K562 (cell line): ENCODE results near the gene CCDC158. TPM values are rescaled to one million over a fixed set of nuclear protein-coding genes. Genes with fewer than 3 reads are reported as not detected.

ENCODE experiments used
- ATAC-seq: fragments of 200-7000 bp; cut with Tn5 transposase; 3 replicates; pipeline ENCODE4 v1.9.1; 2020; ENCODE audit warnings: moderate library complexity
- BruUV-seq: library from RNA; stranded (reverse); fragments of 400-500 nt; replicated peaks from 2 replicates; lab custom pipeline; 2021; lab: Mats Ljungman, UMichigan
- CTCF ChIA-PET: fragments of 300-600 bp; formaldehyde crosslinking; extraction: SDS; loops from one replicate; lab custom pipeline; 2021; ENCODE audit warnings: low intra/inter-chr PET ratio; lab: Yijun Ruan, JAX
- POLR2A ChIA-PET: fragments of 300-600, 350-650 bp; sonication (Branson Sonifier 250); formaldehyde crosslinking; extraction: SDS; loops from one replicate; lab custom pipeline; 2021; ENCODE audit warnings: antibody characterized with exemption, inconsistent platforms; lab: Yijun Ruan, JAX
- DNase-seq, 4 experiments: peaks; one replicate each; pipeline versions ENCODE4 v3.0.0 to v3.0.0-alpha.2; 2011 to 2018; ENCODE audit warnings: low spot score in 3 of 4, mixed read lengths in 3 of 4; ENCODE audit errors: extremely low read depth in 1 of 4
- FAIRE-seq: peaks from 2 replicates; lab custom pipeline; 2011; peaks lifted over from hg19 to GRCh38; lab: Jason Lieb, UNC
- H2AFZ ChIP-seq: 2 replicates; pipeline ENCODE4 v1.6.0; 2011; ENCODE audit warnings: low read depth, low read length, control low read depth, inconsistent platforms
- H3K27ac ChIP-seq: fragments of 200-600 bp; 3 replicates; pipeline ENCODE4 v1.8.0; 2011; ENCODE audit warnings: low read depth, mild to moderate bottlenecking, control low read depth, inconsistent platforms, low read length, moderate library complexity, mixed read lengths; ENCODE audit errors: extremely low read depth
- H3K27me3 ChIP-seq, 2 experiments: fragments of 300-600 bp in 1 of 2; 2 replicates in 1 of 2; 3 replicates in 1 of 2; pipeline versions ENCODE4 v1.6.0 to v1.8.0; 2011; ENCODE audit warnings: inconsistent platforms in 2 of 2, low read length in 2 of 2, mild to moderate bottlenecking in 1 of 2, mixed read lengths in 1 of 2, moderate library complexity in 1 of 2; ENCODE audit not compliant: control insufficient read depth in 2 of 2, insufficient read depth in 2 of 2
- H3K36me3 ChIP-seq: fragments of 300-600 bp; 3 replicates; pipeline ENCODE4 v1.8.0; 2011; ENCODE audit warnings: mild to moderate bottlenecking, low read length, inconsistent platforms; ENCODE audit not compliant: control insufficient read depth, insufficient read depth
- H3K4me1 ChIP-seq, 2 experiments: fragments of 200-600 bp in 1 of 2; replicated peaks in 1 of 2; 2 replicates in 1 of 2; 3 replicates in 1 of 2; pipeline versions ENCODE4 v1.5.1 to v1.8.0; 2011; ENCODE audit warnings: inconsistent platforms in 2 of 2, low read length in 2 of 2, mild to moderate bottlenecking in 1 of 2, mixed read lengths in 1 of 2, moderate library complexity in 1 of 2; ENCODE audit not compliant: control insufficient read depth in 2 of 2, insufficient read depth in 2 of 2
- H3K4me2 ChIP-seq: 2 replicates; pipeline ENCODE4 v1.6.1; 2011; ENCODE audit warnings: low read length, control low read depth, inconsistent platforms, mixed read lengths; ENCODE audit not compliant: insufficient read depth
- H3K4me3 ChIP-seq: fragments of 200-600 bp; sonication (generic), shearing (Covaris generic); 2 replicates; pipeline ENCODE4 v1.5.1; 2016; ENCODE audit warnings: control low read depth, inconsistent platforms
- H3K79me2 ChIP-seq: fragments of 200-600 bp; 3 replicates; pipeline ENCODE4 v1.8.0; 2011; ENCODE audit warnings: low read length, inconsistent platforms; ENCODE audit not compliant: control insufficient read depth, insufficient read depth
- H3K9ac ChIP-seq, 2 experiments: 2 replicates each; pipeline versions ENCODE4 v1.6.0 to v1.6.1; 2011; ENCODE audit warnings: low read depth in 2 of 2, low read length in 2 of 2, control low read depth in 1 of 2, inconsistent platforms in 1 of 2, mild to moderate bottlenecking in 1 of 2, mixed read lengths in 1 of 2; ENCODE audit not compliant: insufficient read depth in 1 of 2
- H3K9me1 ChIP-seq: one replicate; pipeline ENCODE4 v1.6.0; 2011; ENCODE audit warnings: inconsistent platforms, mild to moderate bottlenecking, low read length, moderate library complexity; ENCODE audit not compliant: control insufficient read depth, insufficient read depth
- H3K9me3 ChIP-seq: replicated peaks from 2 replicates; pipeline ENCODE4 v1.5.1; 2011; ENCODE audit warnings: low read depth, low read length, inconsistent platforms; ENCODE audit not compliant: control insufficient read depth, insufficient read depth
- H4K20me1 ChIP-seq: replicated peaks from 2 replicates; pipeline ENCODE4 v1.6.1; 2011; ENCODE audit warnings: low read length, inconsistent platforms, mixed read lengths; ENCODE audit not compliant: control insufficient read depth, insufficient read depth
- CEBPB ChIP-seq: fragments of 450-650 bp; IDR thresholded peaks from 2 replicates; pipeline ENCODE4 v1.6.1; 2016; ENCODE audit warnings: missing genetic modification characterization, missing compliant biosample characterization
- CEBPG ChIP-seq, 3 experiments: fragments of 200-800 bp in 1 of 3; sonication (Bioruptor generic) in 1 of 3; sonication (generic) in 1 of 3; formaldehyde crosslinking in 1 of 3; IDR thresholded peaks in 2 of 3; conservative IDR thresholded peaks in 1 of 3; 2 replicates each; pipeline versions ENCODE4 v1.6.1 to v1.8.0; 2016 to 2022; ENCODE audit warnings: missing compliant biosample characterization in 2 of 3, missing genetic modification characterization in 2 of 3, mild to moderate bottlenecking in 1 of 3, missing genetic modification reagents in 1 of 3
- CTCF ChIP-seq, 3 experiments: IDR thresholded peaks in 2 of 3; conservative IDR thresholded peaks in 1 of 3; 2 replicates each; pipeline ENCODE4 v1.5.1; 2011 to 2012; ENCODE audit warnings: low read length in 3 of 3, mild to moderate bottlenecking in 3 of 3, control low read depth in 2 of 3, improper control_type of control experiment in 1 of 3, inconsistent platforms in 1 of 3, low read depth in 1 of 3, mixed read lengths in 1 of 3, moderate library complexity in 1 of 3; ENCODE audit not compliant: insufficient read depth in 2 of 3
- EHMT2 ChIP-seq: fragments of 450-650 bp; IDR thresholded peaks from 2 replicates; pipeline ENCODE4 v1.6.1; 2018; ENCODE audit warnings: antibody characterized with exemption
- WGBS: fragments of 100-300 bp; shearing (Covaris generic); methylation state at CpG from one replicate; pipeline ENCODE4 v1.1.6; 2016; ENCODE audit warnings: low coverage, mixed read lengths; ENCODE audit not compliant: insufficient coverage; ENCODE audit errors: missing lambda C conversion rate; 5-methylcytosine and 5-hydroxymethylcytosine counted together
- in situ Hi-C: fragments of 300-500 bp; cut with MboI; formaldehyde crosslinking; loops from 4 replicates; pipeline ENCODE4 v1.15.0; 2018; ENCODE audit warnings: inconsistent platforms, mixed read lengths
- intact Hi-C: fragments of 100-400 bp; cut with micrococcal nuclease; formaldehyde crosslinking; loops from 2 replicates; pipeline ENCODE4 v1.14.2; 2022
- polyA plus RNA-seq, 8 experiments: library from polyadenylated mRNA; depleted of rRNA in 4 of 8; stranded (reverse) in 5 of 8; unstranded in 3 of 8; fragments of >200 nt; fragmentation: Nextera tagmentation in 2 of 8; fragmentation: Illumina TruSeq in 1 of 8; extraction: Ambion mirVana in 2 of 8; extraction: Trizol in 1 of 8; gene quantifications; 2 replicates each; pipeline versions ENCODE4 v1.2.1 to v1.2.3, GENCODE V29; 2011 to 2014; ENCODE audit warnings: inconsistent platforms in 1 of 8, missing spikeins in 1 of 8
- total RNA-seq, 7 experiments: library from RNA; depleted of rRNA in 6 of 7; stranded (reverse); fragments of >200 nt in 6 of 7; fragmentation: Illumina TruSeq in 2 of 7; extraction: Trizol in 2 of 7; gene quantifications; 2 replicates each; pipeline versions ENCODE4 v1.2.1 to v1.2.3, GENCODE V29; 2011 to 2021; ENCODE audit warnings: low replicate concordance in 1 of 7

Gene CCDC158
- total and polyA plus RNA-seq, 9 of the 15 experiments (the other 6 are each of a cell fraction or from before 2014, with no cell fraction given) = not detected

GRCh38 chr4:76302826-76303438 is 118.0 kb downstream of the CCDC158 start:
- no peak overlapping the region for H3K4me3 ChIP-seq
- no peak for ATAC-seq
- H3K4me1 ChIP-seq = peaks cover 16 to 39% of the 10 kb centered on the region in 2 experiments
- intact Hi-C loops = loop anchor here (2.0 to 5.0 kb wide), 2 partner anchors 74 to 124 kb away; no protein-coding TSS in a partner anchor
- no peak overlapping the region for H3K4me2 ChIP-seq
- H3K27ac ChIP-seq = no peak overlapping the region
- WGBS = 27% methylated on average over 3 of the region's 3 CpGs
- no peaks in the 10 kb centered on the region for H3K79me2 ChIP-seq
- peaks cover 12% of the 10 kb centered on the region for H3K9me3 ChIP-seq
- CTCF ChIA-PET = no interaction called here
- DNase-seq = peak in 1 of 4 experiments; percentile 26
- no peaks in the 10 kb centered on the region for H3K36me3 ChIP-seq
- H2AFZ ChIP-seq = no peak overlapping the region
- H3K9ac ChIP-seq = no peak overlapping the region
- POLR2A ChIA-PET = interaction anchor here (1.1 kb wide), 1 partner anchor 24 kb away, joined by 3 read pairs; no protein-coding TSS in a partner anchor
- no peaks in the 10 kb centered on the region for H4K20me1 ChIP-seq
- no peak for FAIRE-seq
- no peaks in the 10 kb centered on the region for H3K9me1 ChIP-seq
- in situ Hi-C loops = no loop called here
- TF ChIP-seq EHMT2 = peak; percentile 9; the same call in 1 of the 2 replicates
- TF ChIP-seq CTCF (IDR thresholded peaks at IDR 0.05 in 2 of 3, conservative IDR thresholded peaks at IDR 0.05 in 1 of 3; ENCODE audit: insufficient read depth in 2 of 3, low read depth in 1 of 3, low read length in 3 of 3) = no peak
- peak; percentile 79 for TF ChIP-seq CEBPB
- no peak for TF ChIP-seq CEBPG (CRISPR knock-in tag; IDR thresholded peaks at IDR 0.05)
- TF ChIP-seq CEBPG (tag; conservative IDR thresholded peaks at IDR 0.05 in 1 of 2, IDR thresholded peaks at IDR 0.05 in 1 of 2) = peak; percentile 76 to 88
- no TSS peak for BruUV-seq
- no peaks in the 10 kb centered on the region for H3K27me3 ChIP-seq
